HG03354 (cell line): ENCODE results near the gene SYP.

ENCODE experiments used
- ATAC-seq: cut with Tn5 transposase; IDR thresholded peaks from one replicate; pipeline ENCODE4 v1.9.1; 2021; ENCODE audit warnings: mild to moderate bottlenecking; ENCODE audit not compliant: unreplicated experiment, poor library complexity, severe bottlenecking

Gene SYP

GRCh38 chrX:49192722-49193328, 7.2 kb downstream of the SYP start:
- no peak for ATAC-seq

- ATAC-seq: peak; percentile 14
Measured at GRCh38 chrX:49191574-49192011, 8.4 kb downstream of the SYP start.

GRCh38 chrX:49190821-49191573, 9.0 kb downstream of the SYP start:
- peak; percentile 91 for ATAC-seq

DNA sequence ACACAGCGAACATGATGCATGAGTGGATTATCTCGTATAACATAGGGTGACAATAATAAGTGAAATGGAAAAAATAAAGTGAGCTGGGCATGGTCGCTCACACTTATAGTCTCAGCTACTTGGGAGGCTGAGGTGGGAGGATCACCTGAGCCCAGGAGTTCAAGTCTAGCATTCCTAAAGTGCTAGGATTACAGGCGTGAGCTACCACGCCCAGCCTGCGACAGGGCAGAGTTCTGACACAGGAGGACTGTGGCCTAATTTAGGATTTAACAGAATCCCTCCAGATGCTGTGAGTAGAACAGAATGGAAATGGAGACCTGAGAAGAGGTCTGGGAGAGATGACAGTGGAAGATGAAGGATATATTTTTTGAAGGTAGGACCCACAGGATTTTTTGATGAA, 10.4 kb downstream of the SYP start:
- ATAC-seq: no peak

DNA sequence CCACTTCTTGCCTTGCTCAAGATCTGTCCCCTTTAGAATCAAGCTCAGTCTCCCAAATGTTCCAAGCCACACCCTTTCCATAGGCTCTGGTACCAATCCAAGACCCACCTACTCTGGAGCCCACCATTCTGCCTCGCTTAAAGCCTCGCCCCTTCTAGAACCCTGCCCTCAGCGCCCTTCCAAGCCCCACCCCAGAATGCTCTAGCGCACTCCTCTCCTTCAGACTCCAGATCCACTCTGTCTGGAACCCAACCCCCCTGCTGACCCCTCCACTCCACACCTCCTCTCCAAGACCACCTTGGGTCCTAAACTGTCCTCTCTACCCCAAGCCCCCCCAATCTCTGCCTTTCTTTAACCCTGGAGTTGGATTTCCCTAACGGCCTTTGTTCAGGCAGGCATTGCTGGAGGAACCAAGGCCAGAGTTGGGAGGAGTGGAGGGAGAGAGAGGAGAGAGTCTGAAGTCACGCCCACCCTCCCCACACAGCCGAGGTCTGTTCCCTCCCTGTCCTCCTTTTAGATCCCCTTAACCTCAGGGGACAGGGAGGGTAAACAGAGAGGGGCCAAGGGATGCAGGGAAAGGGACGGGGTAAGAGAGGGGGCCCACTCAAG, 11.4 kb downstream of the SYP start:
- ATAC-seq: no peak

DNA sequence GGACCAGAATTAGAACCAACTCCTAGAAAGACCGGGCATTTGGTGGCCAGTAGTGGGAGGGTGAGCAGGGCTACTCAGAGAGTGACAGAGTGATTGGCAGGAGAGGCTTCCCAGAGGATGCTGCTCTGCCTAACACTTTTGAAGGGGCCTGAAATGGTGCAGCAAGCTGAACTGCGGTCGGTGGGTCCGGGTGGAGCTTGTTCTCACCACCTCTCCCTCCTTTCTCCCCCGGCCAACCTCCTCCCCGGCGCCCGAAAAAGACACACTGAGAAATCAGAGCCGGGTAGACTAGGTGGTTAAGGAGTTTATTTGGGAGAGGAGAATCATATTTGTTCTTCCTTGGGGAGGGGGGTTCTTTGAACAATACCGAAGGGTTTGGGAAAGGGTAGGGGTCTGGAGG, 12.5 kb downstream of the SYP start:
- ATAC-seq: no peak

DNA sequence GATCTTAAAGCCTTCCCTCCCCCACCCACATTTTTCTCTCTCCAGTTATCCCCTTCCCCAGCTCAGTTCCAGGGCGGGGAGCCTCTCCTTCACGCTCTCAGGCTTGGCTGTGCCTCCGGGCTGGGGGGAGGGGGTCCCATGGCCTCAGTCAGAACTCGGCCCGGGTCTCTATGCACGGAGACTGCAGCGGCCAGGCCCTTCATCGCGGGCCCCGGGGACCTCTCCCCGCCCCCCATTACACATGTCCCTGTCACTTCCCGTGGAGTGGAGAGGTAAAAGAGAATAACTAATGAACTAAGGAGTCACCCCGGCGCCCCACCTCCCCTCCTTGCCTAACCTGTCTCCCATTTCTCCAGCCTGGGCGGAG, 13.0 kb downstream of the SYP start:
- ATAC-seq: no peak

DNA sequence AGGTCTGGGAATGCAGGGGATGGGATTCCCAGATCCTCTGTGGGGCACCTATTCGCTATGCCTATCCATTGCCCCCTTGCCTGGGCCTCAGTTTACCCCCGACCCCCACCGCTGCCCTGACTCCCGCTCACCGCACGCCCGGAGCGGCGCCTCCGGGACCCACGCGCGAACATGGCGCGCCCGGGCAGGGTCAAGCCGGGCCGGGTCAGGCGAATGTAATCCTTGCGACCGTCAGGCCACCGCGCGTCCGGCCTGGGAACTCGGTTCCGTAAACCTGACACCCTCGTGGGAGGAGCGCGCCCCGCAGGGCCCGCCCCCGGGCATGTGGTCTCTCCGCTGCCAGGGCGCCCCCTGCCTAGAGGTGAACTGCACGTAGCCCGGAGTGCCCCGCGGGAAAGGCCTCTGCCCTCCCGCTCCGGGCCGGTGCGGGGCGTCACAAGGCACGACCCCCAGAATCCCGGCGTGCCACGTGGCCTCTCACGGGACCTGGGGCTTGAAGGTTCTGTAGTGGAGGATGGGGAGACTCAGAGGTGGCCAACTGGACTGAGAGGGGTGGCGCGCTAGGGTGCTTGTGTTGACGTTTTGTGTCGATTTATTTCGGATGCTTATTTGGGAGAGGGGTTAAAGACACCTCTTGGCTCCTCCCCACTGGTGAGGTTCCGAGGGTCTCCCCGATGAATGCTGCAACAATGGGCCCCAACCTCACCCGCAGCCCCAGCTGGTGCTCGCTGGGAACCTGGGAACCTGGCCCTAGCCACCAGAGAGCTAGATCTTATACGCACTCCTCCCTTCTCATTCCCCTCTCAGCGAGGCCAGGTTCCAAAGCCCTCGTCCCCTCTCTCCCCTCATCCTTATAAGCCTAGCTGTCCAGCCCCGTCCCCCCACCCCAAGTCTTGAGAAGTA, 13.6 kb downstream of the SYP start, which contains the start of gene PRICKLE3:
PRICKLE3 (minus strand) TSS at position 249 of the 903 bp plus-strand sequence; CDS start at position 173, 76 bp downstream.
- peak; percentile 20 for ATAC-seq

- peak; percentile 34 for ATAC-seq
Measured at GRCh38 chrX:49184294-49185281, 15.4 kb downstream of the SYP start.

- no peak for ATAC-seq
Measured at GRCh38 chrX:49183701-49184281, 16.2 kb downstream of the SYP start.

DNA sequence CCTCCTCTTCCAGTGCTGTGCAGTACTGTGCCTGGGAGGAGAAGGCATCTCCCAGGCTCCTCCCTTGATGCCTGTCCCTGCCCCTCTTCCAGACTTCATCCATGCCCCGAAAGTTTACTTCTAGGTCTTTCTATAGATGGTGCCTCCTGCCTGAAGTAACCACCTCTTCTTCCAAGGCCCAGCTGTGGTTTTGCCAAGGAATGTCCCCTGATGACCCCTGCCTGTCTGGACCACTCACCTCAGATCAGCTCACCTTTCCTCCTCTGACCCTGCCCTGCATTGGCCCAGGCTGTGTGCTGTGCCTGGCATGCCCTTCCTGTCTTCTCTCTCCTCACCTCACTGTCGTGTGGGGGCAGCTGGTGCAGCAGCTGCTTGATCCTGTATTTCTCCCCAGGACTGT, 20.6 kb downstream of the SYP start:
- ATAC-seq: no peak

- ATAC-seq: no peak
Measured at GRCh38 chrX:49178537-49178936, 21.5 kb downstream of the SYP start.

GRCh38 chrX:49177873-49178480, 22.0 kb downstream of the SYP start:
- ATAC-seq: no peak

GRCh38 chrX:49177338-49177833, 22.6 kb downstream of the SYP start:
- no peak for ATAC-seq

DNA sequence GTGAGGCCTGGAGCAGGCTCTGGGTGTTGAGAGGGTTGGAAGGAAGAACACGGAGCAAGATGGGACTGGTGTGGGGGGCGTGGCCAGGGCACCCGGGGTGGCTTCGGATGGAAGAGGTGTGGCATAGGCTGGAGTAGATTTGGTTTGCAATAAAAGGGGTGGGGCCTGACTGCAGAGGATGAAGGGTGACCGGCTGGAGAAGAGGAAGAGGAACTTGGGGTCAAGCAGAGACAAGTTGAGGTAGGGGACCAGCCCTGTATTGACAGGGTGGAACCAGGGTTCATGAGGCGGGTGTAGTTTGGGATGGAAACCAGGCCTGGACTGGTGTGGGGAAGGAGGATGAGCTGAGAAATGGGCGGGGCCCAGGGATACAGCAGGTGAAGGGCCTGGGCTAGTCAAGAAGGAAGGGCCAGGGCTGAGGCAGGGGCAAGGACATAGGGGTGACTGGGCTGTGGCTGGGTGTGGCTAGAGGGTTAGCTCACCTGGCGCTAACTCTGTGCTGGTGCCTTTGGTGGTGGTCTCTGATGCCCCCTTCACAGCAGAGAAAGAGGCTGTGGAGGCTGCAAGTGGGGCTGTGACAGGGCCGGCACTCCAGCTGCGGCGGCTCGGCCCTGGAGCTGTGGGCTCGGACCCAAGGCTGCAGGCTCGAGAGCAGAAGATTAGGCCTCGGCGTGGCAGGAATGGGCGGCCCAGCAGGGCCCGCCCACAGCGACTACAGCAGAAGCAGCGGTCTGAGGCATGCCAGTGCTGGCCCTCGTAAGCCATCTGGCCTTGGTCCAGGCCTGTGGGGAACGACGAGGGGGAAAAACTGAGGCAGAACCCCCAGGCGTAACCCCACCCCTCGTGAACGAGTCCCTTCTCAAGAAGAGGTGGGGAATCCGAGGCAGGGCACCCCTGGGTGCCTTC, 23.3 kb downstream of the SYP start:
- no peak for ATAC-seq

GRCh38 chrX:49175435-49176274, 24.3 kb downstream of the SYP start:
- no peak for ATAC-seq
